Ovary (tissue), 3 donors: Measurements from ENCODE around the gene SH3BP1.

Experiments used
- EP300 ChIP-seq: sonication (generic); formaldehyde crosslinking; IDR thresholded peaks from one replicate; pipeline ENCODE4 v1.6.1; 2017; ENCODE audit warnings: antibody characterized with exemption
- TF ChIP-seq, protein P1 (sequence below), 3 donors: fragments of 450-650 bp in 2 of 3; fragments of 200-600 bp in 1 of 3; IDR thresholded peaks; one replicate each; pipeline versions ENCODE4 v1.5.1 to v1.8.0; 2016 to 2022; ENCODE audit warnings: antibody characterized with exemption in 3 of 3, mild to moderate bottlenecking in 1 of 3
- donor health status: DM: no; HTN: no; CAD: no.

DNA sequence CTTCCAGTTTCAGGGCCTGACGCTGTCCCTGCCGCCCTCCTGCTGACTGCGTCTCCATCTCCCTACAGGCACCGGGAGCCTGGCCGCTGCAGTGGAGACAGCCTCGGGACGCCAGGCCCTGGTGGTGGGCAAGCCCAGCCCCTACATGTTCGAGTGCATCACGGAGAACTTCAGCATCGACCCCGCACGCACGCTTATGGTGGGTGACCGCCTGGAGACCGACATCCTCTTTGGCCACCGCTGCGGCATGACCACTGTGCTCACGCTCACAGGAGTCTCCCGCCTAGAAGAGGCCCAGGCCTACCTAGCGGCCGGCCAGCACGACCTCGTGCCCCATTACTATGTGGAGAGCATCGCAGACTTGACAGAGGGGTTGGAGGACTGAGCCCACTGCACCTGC, 26.0 kb downstream of the SH3BP1 start:
- TF ChIP-seq, protein P1, sequence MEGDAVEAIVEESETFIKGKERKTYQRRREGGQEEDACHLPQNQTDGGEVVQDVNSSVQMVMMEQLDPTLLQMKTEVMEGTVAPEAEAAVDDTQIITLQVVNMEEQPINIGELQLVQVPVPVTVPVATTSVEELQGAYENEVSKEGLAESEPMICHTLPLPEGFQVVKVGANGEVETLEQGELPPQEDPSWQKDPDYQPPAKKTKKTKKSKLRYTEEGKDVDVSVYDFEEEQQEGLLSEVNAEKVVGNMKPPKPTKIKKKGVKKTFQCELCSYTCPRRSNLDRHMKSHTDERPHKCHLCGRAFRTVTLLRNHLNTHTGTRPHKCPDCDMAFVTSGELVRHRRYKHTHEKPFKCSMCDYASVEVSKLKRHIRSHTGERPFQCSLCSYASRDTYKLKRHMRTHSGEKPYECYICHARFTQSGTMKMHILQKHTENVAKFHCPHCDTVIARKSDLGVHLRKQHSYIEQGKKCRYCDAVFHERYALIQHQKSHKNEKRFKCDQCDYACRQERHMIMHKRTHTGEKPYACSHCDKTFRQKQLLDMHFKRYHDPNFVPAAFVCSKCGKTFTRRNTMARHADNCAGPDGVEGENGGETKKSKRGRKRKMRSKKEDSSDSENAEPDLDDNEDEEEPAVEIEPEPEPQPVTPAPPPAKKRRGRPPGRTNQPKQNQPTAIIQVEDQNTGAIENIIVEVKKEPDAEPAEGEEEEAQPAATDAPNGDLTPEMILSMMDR (IDR thresholded peaks at IDR 0.05): no peak
- TF ChIP-seq EP300: no peak
